Esophagus (tissue), 2 donors: ENCODE results near the gene CTDNEP1. TPM values are rescaled to one million over a fixed set of nuclear protein-coding genes. Genes with fewer than 3 reads are reported as not detected.
A peak's percentile ranks its signal among the peaks of the same experiment; 100 is the strongest.

Source experiments
- H3K27ac ChIP-seq, 2 donors: one replicate each; pipeline ENCODE4 v1.5.1; 2013; ENCODE audit warnings: low read depth in 2 of 2, mild to moderate bottlenecking in 2 of 2, inconsistent platforms in 1 of 2, low read length in 1 of 2, moderate library complexity in 1 of 2
- H3K27me3 ChIP-seq, 2 donors: one replicate each; pipeline ENCODE4 v1.6.1; 2013; ENCODE audit warnings: low read length in 2 of 2, control low read depth in 1 of 2, mild to moderate bottlenecking in 1 of 2; ENCODE audit not compliant: insufficient read depth in 2 of 2, control insufficient read depth in 1 of 2
- H3K36me3 ChIP-seq, 2 donors: one replicate each; pipeline ENCODE4 v1.6.1; 2013; ENCODE audit warnings: low read length in 1 of 2; ENCODE audit not compliant: control insufficient read depth in 2 of 2, insufficient read depth in 2 of 2
- H3K4me1 ChIP-seq, 2 donors: one replicate each; pipeline ENCODE4 v1.6.1; 2013; ENCODE audit warnings: low read length in 1 of 2; ENCODE audit not compliant: control insufficient read depth in 2 of 2, insufficient read depth in 2 of 2
- H3K4me3 ChIP-seq, 2 donors: one replicate each; pipeline ENCODE4 v1.5.1; 2013; ENCODE audit warnings: low read length in 2 of 2, mild to moderate bottlenecking in 2 of 2, low read depth in 1 of 2, moderate library complexity in 1 of 2
- H3K9me3 ChIP-seq, 2 donors: one replicate each; pipeline ENCODE4 v1.6.1; 2013; ENCODE audit warnings: mild to moderate bottlenecking in 2 of 2, low read depth in 1 of 2, low read length in 1 of 2, moderate library complexity in 1 of 2; ENCODE audit not compliant: control insufficient read depth in 2 of 2, insufficient read depth in 1 of 2
- WGBS, 2 donors: extraction: QIAGEN DNeasy Blood & Tissue Kit; methylation state at CpG; one replicate each; pipeline ENCODE4 v1.1.7; 2013; 5-methylcytosine and 5-hydroxymethylcytosine counted together
- polyA plus RNA-seq, 2 donors: library from polyadenylated mRNA; stranded (reverse); fragments of 200-250 nt; gene quantifications; one replicate each; pipeline ENCODE4 v1.2.3, GENCODE V29; 2013
- donor health status: healthy with polysubstance abuse.
- donor health status: Bipolar disorder and iron deficiency.

Gene CTDNEP1
- 10 to 100 TPM; 42.4 to 58.5 TPM for polyA plus RNA-seq

GRCh38 chr17:7251661-7252175, at the start of gene CTDNEP1:
Gene CTDNEP1 (minus strand): TSS chr17:7251734. CDS start chr17:7251296, 438 bp downstream.
- no peaks in the 10 kb centered on the region for H3K9me3 ChIP-seq
- H3K4me1 ChIP-seq: peaks cover 3 to 6% of the 10 kb centered on the region in 2 donors
- WGBS, 2 donors: 1 to 2% methylated on average over 19 to 41 of the region's 41 CpGs
- peaks cover 4 to 9% of the 10 kb centered on the region in 2 donors for H3K36me3 ChIP-seq
- no peaks in the 10 kb centered on the region for H3K27me3 ChIP-seq
- H3K27ac ChIP-seq: peak within 1 kb of the TSS; percentile 99 to 100
- H3K4me3 ChIP-seq: peak within 1 kb of the TSS; percentile 77 to 78

DNA sequence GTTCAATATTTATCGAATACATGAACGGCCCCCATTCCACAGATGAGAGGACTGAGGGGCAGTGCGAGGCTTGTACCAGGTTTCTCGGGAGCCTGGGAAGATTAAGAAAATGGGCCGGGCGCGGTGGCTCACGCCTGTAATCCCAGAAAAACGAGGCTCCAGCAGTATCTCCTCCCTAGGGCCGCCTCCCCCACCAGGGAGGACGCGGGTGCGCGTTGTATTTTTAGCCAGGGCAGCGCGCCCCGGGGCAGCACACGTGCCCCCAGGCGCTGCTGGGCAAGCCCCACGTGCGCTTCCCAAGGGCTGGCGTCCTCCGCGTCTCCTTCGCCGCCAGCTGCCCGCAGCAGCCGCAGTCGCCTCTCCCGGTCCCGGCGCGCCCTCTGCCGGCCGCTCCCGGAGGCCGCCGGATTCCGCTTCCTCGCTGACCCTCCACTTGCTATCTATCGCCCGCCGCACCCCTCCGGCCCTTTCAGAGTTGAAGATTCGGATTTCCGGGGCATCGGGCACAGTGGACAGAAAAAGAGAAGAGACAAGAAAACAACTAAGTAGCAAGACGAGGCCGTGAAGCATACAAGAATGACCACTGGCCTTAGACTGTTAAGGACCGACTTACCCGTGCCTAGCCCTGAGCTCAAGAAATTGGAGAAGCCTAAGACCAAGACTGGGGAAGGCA, 44.8 kb upstream of the CTDNEP1 start:
- Histone ChIP-seq H3K4me3 (no peak overlapping the region), H3K27me3 (no peaks in the 10 kb centered on the region), H3K27ac (peak overlapping the region; percentile 25 to 62), H3K36me3 (no peaks in the 10 kb centered on the region), H3K9me3 (no peaks in the 10 kb centered on the region), H3K4me1 (peaks cover 16 to 17% of the 10 kb centered on the region in 2 donors)
- WGBS, 2 donors: 3 to 4% methylated on average over 51 of the region's 51 CpGs

DNA sequence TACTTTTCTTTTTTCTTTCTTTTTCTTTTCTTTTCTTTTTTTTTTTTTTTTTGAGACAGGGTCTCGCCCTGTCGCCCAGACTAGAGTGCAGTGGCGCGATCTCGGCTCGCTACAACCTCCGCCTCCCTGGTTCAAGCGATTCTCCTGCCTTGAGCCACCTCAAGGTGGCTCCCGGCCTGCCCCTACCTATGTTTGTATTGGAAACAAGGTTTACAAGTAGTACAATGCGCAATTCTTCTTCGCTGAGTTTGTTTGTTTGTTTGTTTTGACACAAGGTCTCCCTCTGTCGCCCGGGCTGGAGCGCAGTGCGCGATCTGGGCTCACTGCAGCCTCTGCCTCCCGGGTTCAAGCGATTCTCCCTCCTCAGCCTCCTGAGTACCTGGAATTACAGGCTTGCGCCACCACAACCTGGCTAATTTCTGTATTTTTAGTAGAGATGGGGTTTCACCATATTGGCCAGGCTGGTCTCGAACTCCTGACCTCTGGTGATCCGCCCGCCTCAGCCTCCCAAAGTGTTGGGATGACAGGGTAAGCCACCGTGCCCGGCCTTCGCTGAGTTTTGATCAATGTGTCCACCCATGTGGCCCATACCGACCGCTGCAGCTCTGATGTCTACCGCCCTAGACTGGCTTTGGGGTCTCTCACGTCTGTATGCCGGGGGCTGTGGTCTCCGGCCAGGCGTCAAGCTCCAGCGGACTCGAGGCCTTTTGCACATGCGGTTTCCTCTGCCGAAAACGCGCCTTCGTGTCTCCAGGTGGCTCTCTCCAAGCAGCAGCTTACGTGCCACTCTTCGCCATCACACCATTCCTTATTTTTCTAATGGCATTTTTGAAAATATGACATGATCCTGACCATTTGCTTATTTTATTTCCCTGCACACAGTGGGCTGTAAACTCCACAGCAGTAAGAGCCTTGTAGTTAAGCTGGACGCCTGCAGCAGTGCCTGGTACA, 44.0 kb upstream of the CTDNEP1 start:
- H3K36me3 ChIP-seq: no peaks in the 10 kb centered on the region
- peak overlapping the region; percentile 26 to 36 for H3K4me3 ChIP-seq
- H3K27me3 ChIP-seq: no peaks in the 10 kb centered on the region
- H3K4me1 ChIP-seq: peaks cover 16 to 17% of the 10 kb centered on the region in 2 donors
- H3K27ac ChIP-seq: peak overlapping the region; percentile 25 to 62
- WGBS, 2 donors: 58 to 60% methylated on average over 40 to 42 of the region's 42 CpGs
- H3K9me3 ChIP-seq: no peaks in the 10 kb centered on the region

DNA sequence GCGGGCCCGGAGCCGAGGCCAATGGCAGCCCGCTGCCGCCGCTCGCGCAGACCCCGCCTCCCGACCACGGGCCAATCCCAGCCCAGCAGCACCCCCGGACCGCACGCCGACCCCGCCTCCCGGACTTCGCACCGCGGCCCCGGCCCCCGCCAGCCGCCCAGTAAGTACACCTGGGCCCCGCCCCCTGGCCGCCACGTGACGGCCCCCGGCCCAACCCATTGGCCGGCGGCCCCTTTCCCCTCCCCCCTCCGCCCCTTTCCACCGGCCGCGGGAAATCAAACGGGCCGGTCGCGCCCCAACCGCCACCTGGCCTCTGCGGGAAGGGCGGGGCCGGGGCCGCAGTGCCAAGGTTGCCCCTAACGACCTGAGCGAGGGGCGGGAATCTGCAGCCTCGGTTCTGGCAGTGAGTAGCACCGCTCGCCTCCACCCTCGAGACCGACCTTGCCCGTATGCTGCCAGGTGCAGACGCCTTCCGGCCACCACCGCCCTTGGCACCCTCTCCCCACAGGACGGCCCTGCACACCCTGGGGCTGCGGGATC, 43.1 kb upstream of the CTDNEP1 start, which contains the start of gene YBX2:
TSS of gene YBX2 (minus strand) at position 26 of the 540 bp plus-strand sequence. CDS start 139 bp downstream, outside the sequence.
- Histone ChIP-seq H3K9me3 (no peaks in the 10 kb centered on the region), H3K36me3 (no peaks in the 10 kb centered on the region), H3K27ac (peak within 1 kb of the TSS; percentile 53 to 86), H3K4me1 (peaks cover 16 to 17% of the 10 kb centered on the region in 2 donors), H3K27me3 (no peaks in the 10 kb centered on the region), H3K4me3 (peak within 1 kb of the TSS; percentile 26 to 36)
- 2 to 3% methylated on average over 34 to 57 of the region's 57 CpGs for WGBS, 2 donors

DNA sequence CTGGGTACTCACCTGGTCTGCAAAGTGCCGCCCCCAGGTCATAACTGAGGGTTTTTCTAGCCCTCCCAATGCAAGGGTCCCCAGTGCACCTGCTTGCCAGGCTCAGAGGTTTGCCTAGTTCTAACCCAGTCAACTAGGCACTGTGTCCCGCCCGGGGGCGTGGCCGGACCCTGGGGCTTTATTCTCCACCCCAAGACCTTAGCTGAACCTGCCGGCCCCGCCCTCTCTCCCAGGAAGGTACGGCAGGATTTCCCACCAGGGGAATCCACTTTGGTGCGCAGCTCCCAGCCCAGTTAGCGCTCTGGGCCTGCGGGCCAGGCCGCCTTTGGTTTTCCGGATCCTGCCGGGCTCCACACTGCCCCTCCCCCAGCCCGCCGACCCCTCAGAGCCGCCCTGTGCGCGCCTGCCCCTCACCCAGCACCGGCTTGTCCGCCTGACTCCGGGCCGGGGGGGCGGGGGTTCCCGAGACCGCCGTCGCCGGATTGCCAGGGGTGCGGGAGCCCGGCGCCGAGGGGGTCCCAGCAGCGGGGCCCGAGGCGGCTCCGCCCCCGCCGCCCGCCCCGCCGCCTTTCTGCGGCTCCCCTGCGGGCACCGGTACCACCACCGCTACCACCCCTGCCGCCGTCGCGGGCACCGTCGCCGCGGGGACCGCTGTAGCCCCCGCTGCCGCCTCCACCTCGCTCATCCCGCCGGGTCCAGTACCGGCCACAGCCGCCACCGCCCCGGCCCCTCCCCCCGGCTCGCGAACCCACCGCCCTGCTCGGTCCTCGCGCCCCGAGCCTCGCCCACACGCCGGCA, 42.5 kb upstream of the CTDNEP1 start:
- H3K9me3 ChIP-seq: no peaks in the 10 kb centered on the region
- 5 to 7% methylated on average over 38 to 75 of the region's 75 CpGs for WGBS, 2 donors
- no peaks in the 10 kb centered on the region for H3K27me3 ChIP-seq
- H3K36me3 ChIP-seq: no peaks in the 10 kb centered on the region
- H3K4me1 ChIP-seq: peaks cover 16 to 17% of the 10 kb centered on the region in 2 donors
- H3K4me3 ChIP-seq: peak overlapping the region; percentile 26 to 27
- peak overlapping the region; percentile 53 to 86 for H3K27ac ChIP-seq

DNA sequence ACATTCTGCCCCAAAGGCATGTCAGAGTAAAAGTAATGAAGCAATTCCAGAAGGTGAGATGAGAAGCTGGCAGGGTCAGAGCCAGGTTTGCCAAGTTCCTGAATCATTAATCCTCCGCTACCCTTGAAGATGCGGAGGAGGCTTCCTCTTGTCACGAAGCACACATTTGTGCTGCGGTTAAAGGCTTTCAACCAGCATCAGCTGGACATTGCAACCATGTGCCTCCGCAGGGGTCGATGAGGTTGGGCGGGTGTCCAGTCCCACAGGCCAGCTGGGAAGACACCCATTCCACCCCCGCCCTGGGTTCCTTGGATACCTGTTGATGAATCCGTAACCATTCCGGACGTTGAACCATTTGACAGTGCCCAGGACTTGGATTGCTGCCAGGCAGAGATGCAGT, 41.6 kb upstream of the CTDNEP1 start:
- Histone ChIP-seq H3K27me3 (no peaks in the 10 kb centered on the region), H3K4me1 (peaks cover 16 to 17% of the 10 kb centered on the region in 2 donors), H3K27ac (peak overlapping the region; percentile 32 to 86)

DNA sequence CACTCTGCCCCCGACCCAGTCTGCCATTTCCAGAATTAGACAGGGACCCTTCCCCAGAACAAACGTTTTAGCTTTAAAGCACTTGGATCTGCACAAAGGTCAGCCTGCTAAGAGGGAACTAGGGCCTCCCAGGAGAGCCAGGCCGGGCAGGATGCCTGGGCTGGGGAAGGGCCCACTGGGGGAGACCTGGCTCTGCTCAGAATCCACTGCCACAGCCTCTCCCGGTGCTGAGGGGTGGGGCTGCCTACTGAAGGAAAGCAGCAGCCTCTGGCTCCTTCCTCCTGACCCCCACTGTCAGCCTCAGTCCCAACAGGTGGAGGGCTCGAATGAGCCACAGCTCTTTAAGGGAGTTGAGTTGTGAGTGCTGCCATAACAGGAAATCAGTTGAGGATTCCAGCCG, 41.2 kb upstream of the CTDNEP1 start:
- peaks cover 16 to 17% of the 10 kb centered on the region in 2 donors for H3K4me1 ChIP-seq
- H3K9me3 ChIP-seq: no peaks in the 10 kb centered on the region
- H3K27ac ChIP-seq: peak overlapping the region; percentile 32 to 86
- H3K27me3 ChIP-seq: no peaks in the 10 kb centered on the region
- 14 to 26% methylated on average over 6 of the region's 6 CpGs for WGBS, 2 donors
- no peaks in the 10 kb centered on the region for H3K36me3 ChIP-seq
- no peak overlapping the region for H3K4me3 ChIP-seq

More for the DNA sequence above, 41.6 kb upstream of the CTDNEP1 start:
- no peaks in the 10 kb centered on the region for H3K36me3 ChIP-seq
- no peaks in the 10 kb centered on the region for H3K9me3 ChIP-seq
- 47 to 65% methylated on average over 11 of the region's 11 CpGs for WGBS, 2 donors
- no peak overlapping the region for H3K4me3 ChIP-seq

- Histone ChIP-seq H3K9me3 (no peaks in the 10 kb centered on the region), H3K27me3 (no peaks in the 10 kb centered on the region), H3K27ac (peak overlapping the region in 1 of 2 donors; percentile 86), H3K4me3 (no peak overlapping the region), H3K36me3 (no peaks in the 10 kb centered on the region), H3K4me1 (peaks cover 16 to 17% of the 10 kb centered on the region in 2 donors)
- WGBS, 2 donors: 43 to 48% methylated on average over 2 of the region's 2 CpGs
Measured at GRCh38 chr17:7292194-7292593, 40.7 kb upstream of the CTDNEP1 start.
